Measurements from ENCODE around the gene ADGRF1. TPM values are rescaled to one million over a fixed set of nuclear protein-coding genes. Genes with fewer than 3 reads are reported as not detected.

Gene ADGRF1
- polyA plus RNA-seq, 1 experiment: not detected

DNA sequence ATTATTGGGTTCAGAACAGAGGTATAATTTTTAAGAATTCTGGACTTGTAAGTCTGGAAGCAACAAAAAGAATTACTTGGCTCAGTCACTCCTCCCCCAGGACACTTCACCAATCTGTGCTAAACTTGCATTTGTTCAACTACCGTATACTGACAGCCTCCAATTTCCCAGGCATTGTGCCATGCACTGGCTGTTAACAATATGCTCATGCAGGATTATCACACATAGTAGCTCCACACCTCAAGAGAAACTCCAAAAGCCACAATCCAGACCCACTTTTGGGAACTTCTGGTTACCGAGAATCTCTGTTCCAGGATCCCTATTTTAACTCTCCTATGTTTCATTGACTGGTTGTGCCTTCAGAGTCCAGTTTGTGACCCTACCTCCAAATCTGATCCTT, 7.7 kb downstream of the ADGRF1 start:
- POLR2A ChIA-PET: no interaction called here
- no peak for DNase-seq (ENCODE audit: low read depth)

DNA sequence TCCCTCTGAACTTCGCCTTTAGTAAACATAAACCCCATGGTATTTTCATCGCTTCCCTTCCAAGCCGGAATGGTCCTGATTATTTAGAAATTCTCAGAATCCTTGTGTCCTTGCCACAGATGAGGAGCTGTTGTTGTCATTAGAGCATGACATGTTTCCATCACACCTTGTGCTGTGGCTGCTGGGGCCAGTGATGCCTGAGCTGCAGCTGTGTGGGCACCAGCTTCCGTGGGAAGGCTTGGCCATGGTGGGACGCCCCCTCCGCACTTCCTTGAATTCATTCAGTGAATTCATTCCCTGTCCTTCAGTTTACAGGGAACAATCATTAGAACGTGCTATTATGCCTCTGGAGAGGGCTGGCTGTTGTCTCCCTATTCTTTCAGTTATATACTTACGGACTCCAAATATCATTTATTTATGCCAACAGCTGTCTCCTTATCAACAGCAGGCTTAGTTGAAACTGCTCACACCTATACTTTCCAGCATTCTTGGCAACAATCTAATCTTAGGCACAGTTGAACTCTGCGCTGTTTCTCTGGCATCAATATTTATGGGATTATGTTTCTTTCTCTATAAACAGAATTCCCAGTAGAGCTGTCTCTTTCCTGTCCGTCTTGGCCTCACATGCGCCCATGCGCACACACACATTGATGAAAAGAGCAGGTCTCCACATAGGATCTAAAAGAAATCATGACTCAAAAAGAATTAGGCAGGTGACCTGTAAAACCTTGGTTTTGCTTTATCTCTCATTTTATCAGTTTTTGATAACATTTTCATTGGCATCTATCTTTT, 9.0 kb downstream of the ADGRF1 start:
- Histone ChIP-seq H3K4me3 (ENCODE audit: low read depth, low read length) (no peak overlapping the region), H3K27me3 (ENCODE audit: control insufficient read depth, insufficient read depth, low read length) (peaks cover 10% of the 10 kb centered on the region), H3K36me3 (ENCODE audit: control insufficient read depth, insufficient read depth, low read length) (no peaks in the 10 kb centered on the region)
- TF ChIP-seq, protein P1, sequence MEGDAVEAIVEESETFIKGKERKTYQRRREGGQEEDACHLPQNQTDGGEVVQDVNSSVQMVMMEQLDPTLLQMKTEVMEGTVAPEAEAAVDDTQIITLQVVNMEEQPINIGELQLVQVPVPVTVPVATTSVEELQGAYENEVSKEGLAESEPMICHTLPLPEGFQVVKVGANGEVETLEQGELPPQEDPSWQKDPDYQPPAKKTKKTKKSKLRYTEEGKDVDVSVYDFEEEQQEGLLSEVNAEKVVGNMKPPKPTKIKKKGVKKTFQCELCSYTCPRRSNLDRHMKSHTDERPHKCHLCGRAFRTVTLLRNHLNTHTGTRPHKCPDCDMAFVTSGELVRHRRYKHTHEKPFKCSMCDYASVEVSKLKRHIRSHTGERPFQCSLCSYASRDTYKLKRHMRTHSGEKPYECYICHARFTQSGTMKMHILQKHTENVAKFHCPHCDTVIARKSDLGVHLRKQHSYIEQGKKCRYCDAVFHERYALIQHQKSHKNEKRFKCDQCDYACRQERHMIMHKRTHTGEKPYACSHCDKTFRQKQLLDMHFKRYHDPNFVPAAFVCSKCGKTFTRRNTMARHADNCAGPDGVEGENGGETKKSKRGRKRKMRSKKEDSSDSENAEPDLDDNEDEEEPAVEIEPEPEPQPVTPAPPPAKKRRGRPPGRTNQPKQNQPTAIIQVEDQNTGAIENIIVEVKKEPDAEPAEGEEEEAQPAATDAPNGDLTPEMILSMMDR (IDR thresholded peaks at IDR 0.05; ENCODE audit: insufficient read depth, low read depth, low read length): no peak
- CTCF ChIA-PET: interaction anchor here (0.7 to 6.1 kb wide), 2 partner anchors 12 to 74 kb away, joined by 3 to 44 read pairs; no protein-coding TSS in a partner anchor
- POLR2A ChIA-PET: no interaction called here
- DNase-seq (ENCODE audit: low read depth): no peak

More for the DNA sequence above, 7.7 kb downstream of the ADGRF1 start:
- H3K36me3 ChIP-seq (ENCODE audit: control insufficient read depth, insufficient read depth, low read length): no peaks in the 10 kb centered on the region
- TF ChIP-seq, protein P1 (IDR thresholded peaks at IDR 0.05; ENCODE audit: insufficient read depth, low read depth, low read length): no peak
- H3K27me3 ChIP-seq (ENCODE audit: control insufficient read depth, insufficient read depth, low read length): peaks cover 8% of the 10 kb centered on the region
- H3K4me3 ChIP-seq (ENCODE audit: low read depth, low read length): no peak overlapping the region
- CTCF ChIA-PET: interaction anchor here (0.5 to 6.1 kb wide), 5 partner anchors 11 to 827 kb away, joined by 3 to 44 read pairs (median 4); no protein-coding TSS in a partner anchor

GRCh38 chr6:47031656-47032055, 10.5 kb downstream of the ADGRF1 start:
- POLR2A ChIA-PET: no interaction called here
- TF ChIP-seq, protein P1 (IDR thresholded peaks at IDR 0.05; ENCODE audit: insufficient read depth, low read depth, low read length): no peak
- DNase-seq (ENCODE audit: low read depth): no peak
- no peaks in the 10 kb centered on the region for H3K36me3 ChIP-seq (ENCODE audit: control insufficient read depth, insufficient read depth, low read length)
- CTCF ChIA-PET: interaction anchor here (0.6 to 6.1 kb wide), 3 partner anchors 14 to 296 kb away, joined by 3 to 44 read pairs (median 4); no protein-coding TSS in a partner anchor
- no peak overlapping the region for H3K4me3 ChIP-seq (ENCODE audit: low read depth, low read length)
- peaks cover 8% of the 10 kb centered on the region for H3K27me3 ChIP-seq (ENCODE audit: control insufficient read depth, insufficient read depth, low read length)

- H3K4me3 ChIP-seq (ENCODE audit: low read depth, low read length): no peak overlapping the region
- DNase-seq (ENCODE audit: low read depth): no peak
- ChIA-PET POLR2A (no interaction called here), CTCF (no interaction called here)
- TF ChIP-seq, protein P1 (IDR thresholded peaks at IDR 0.05; ENCODE audit: insufficient read depth, low read depth, low read length): no peak
- peaks cover 8% of the 10 kb centered on the region for H3K27me3 ChIP-seq (ENCODE audit: control insufficient read depth, insufficient read depth, low read length)
- no peaks in the 10 kb centered on the region for H3K36me3 ChIP-seq (ENCODE audit: control insufficient read depth, insufficient read depth, low read length)
Observed at GRCh38 chr6:47029865-47030561, 12.1 kb downstream of the ADGRF1 start.

DNA sequence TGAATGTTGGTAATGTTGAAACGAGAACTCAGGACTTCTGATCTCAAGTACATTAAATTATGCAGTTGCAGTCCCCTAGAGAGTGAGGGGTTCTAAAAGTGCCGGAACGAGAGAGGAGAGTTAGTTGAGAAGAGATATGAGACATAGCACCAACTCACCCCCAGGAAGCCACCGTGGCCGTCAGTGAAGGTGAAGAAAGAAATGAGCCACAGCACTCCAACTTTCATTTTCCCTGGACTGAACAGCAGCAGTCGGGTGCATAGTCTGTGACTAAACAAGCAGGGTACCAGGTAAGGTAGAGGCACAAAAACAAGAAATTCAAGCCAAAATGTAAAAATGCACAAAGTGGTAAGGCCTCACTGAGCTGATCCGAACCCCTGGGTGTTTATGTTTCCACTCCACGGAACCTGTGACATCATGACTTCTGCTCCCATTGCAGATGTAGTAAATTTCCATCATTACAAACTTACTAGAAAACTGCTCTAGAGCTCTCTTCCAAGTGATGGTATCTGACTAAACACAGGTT, 13.2 kb downstream of the ADGRF1 start:
- CTCF ChIA-PET: interaction anchor here (0.6 kb wide), 2 partner anchors 162 to 180 kb away, joined by 3 read pairs; no protein-coding TSS in a partner anchor
- peaks cover 10% of the 10 kb centered on the region for H3K27me3 ChIP-seq (ENCODE audit: control insufficient read depth, insufficient read depth, low read length)

More for the DNA sequence above, 13.2 kb downstream of the ADGRF1 start:
- no peaks in the 10 kb centered on the region for H3K36me3 ChIP-seq (ENCODE audit: control insufficient read depth, insufficient read depth, low read length)
- POLR2A ChIA-PET: interaction anchor here (0.6 kb wide), 1 partner anchor 160 kb away, joined by 3 read pairs; no protein-coding TSS in a partner anchor
- DNase-seq (ENCODE audit: low read depth): no peak
- H3K4me3 ChIP-seq (ENCODE audit: low read depth, low read length): no peak overlapping the region
- TF ChIP-seq, protein P1 (IDR thresholded peaks at IDR 0.05; ENCODE audit: insufficient read depth, low read depth, low read length): no peak
